SU-DHL-6 (cell line): ENCODE measurements around the gene DOK6.

ENCODE experiments used
- H2AFZ ChIP-seq: fragments of 200-600 bp; sonication (generic); 2 replicates; pipeline ENCODE4 v1.6.1; 2014; ENCODE audit warnings: low read depth, mild to moderate bottlenecking, moderate library complexity, mixed read lengths, antibody characterized with exemption, low read length; ENCODE audit not compliant: severe bottlenecking
- H3F3A ChIP-seq: fragments of 200-600 bp; shearing (Covaris generic); 2 replicates; pipeline ENCODE4 v1.6.0; 2016; ENCODE audit warnings: antibody characterized with exemption, mild to moderate bottlenecking; ENCODE audit not compliant: insufficient read depth
- H3K27ac ChIP-seq: fragments of 200-600 bp; sonication (generic); 2 replicates; pipeline ENCODE4 v1.5.1; 2016; ENCODE audit warnings: low read depth, mild to moderate bottlenecking, low read length, moderate library complexity, mixed read lengths
- H3K27me3 ChIP-seq: fragments of 200-600 bp; sonication (generic), shearing (Covaris generic); 2 replicates; pipeline ENCODE4 v1.6.0; 2014; ENCODE audit warnings: mild to moderate bottlenecking, low read length
- H3K36me3 ChIP-seq: fragments of 200-600 bp; sonication (generic); 2 replicates; pipeline ENCODE4 v1.6.1; 2014; ENCODE audit warnings: mild to moderate bottlenecking, low read length, mixed read lengths
- H3K4me2 ChIP-seq: fragments of 300-600, 200-600 bp; shearing (Covaris generic), sonication (generic); 2 replicates; pipeline ENCODE4 v1.6.0; 2014; ENCODE audit warnings: low read length, low read depth, mild to moderate bottlenecking; ENCODE audit not compliant: poor library complexity, severe bottlenecking
- H3K4me3 ChIP-seq: fragments of 200-600 bp; sonication (generic); 2 replicates; pipeline ENCODE4 v1.5.1; 2014; ENCODE audit warnings: antibody characterized with exemption, low read length, mild to moderate bottlenecking, mixed read lengths; ENCODE audit not compliant: insufficient read depth, poor library complexity, severe bottlenecking
- H3K79me2 ChIP-seq: fragments of 200-600 bp; sonication (generic); 2 replicates; pipeline ENCODE4 v1.6.1; 2014; ENCODE audit warnings: mild to moderate bottlenecking, low read length, moderate library complexity; ENCODE audit not compliant: insufficient read depth
- H3K9ac ChIP-seq: fragments of 200-600 bp; sonication (generic); 2 replicates; pipeline ENCODE4 v1.7.0; 2014; ENCODE audit warnings: mild to moderate bottlenecking, low read length
- H3K9me2 ChIP-seq: fragments of 200-600 bp; sonication (generic); replicated peaks from 2 replicates; pipeline ENCODE4 v1.6.1; 2014; ENCODE audit warnings: low read length; ENCODE audit not compliant: insufficient read depth
- H3K9me3 ChIP-seq: fragments of 200-600 bp; sonication (generic); 2 replicates; pipeline ENCODE4 v1.6.1; 2014; ENCODE audit warnings: low read length, mixed read lengths; ENCODE audit not compliant: insufficient read depth
- H4K20me1 ChIP-seq: fragments of 200-600 bp; sonication (generic); 2 replicates; pipeline ENCODE4 v1.6.1; 2014; ENCODE audit warnings: low read depth, mild to moderate bottlenecking, antibody characterized with exemption, low read length, moderate library complexity, mixed read lengths
- CTCF ChIP-seq: fragments of 200-600 bp; sonication (generic); IDR thresholded peaks from one replicate; pipeline ENCODE4 v1.5.1; 2017; ENCODE audit warnings: antibody characterized with exemption, mild to moderate bottlenecking, low read length, moderate library complexity; ENCODE audit not compliant: insufficient read depth, poor library complexity, severe bottlenecking
- EZH2phosphoT487 ChIP-seq: fragments of 200-600 bp; sonication (generic), shearing (Covaris generic); conservative IDR thresholded peaks from 2 replicates; pipeline ENCODE4 v1.6.1; 2018; ENCODE audit warnings: mild to moderate bottlenecking, antibody characterized with exemption, low read length, moderate library complexity, mixed read lengths

DOK6 gene

GRCh38 chr18:69736730-69737129 lies 336.0 kb downstream of the DOK6 start:
- Histone ChIP-seq H4K20me1 (no peaks in the 10 kb centered on the region), H3K27ac (no peak overlapping the region), H3K9me3 (0 out of 2 replicates have a peak, but pooled peaks cover 5% of the 10 kb centered on the region), H3K9ac (no peak overlapping the region), H3K27me3 (no peaks in the 10 kb centered on the region), H2AFZ (no peak overlapping the region), H3F3A (no peaks in the 10 kb centered on the region), H3K36me3 (no peaks in the 10 kb centered on the region), H3K79me2 (no peaks in the 10 kb centered on the region), H3K4me3 (no peak overlapping the region), H3K4me2 (no peak overlapping the region), H3K9me2 (no peaks in the 10 kb centered on the region)
- TF ChIP-seq CTCF (no peak), EZH2phosphoT487 (no peak)

DNA sequence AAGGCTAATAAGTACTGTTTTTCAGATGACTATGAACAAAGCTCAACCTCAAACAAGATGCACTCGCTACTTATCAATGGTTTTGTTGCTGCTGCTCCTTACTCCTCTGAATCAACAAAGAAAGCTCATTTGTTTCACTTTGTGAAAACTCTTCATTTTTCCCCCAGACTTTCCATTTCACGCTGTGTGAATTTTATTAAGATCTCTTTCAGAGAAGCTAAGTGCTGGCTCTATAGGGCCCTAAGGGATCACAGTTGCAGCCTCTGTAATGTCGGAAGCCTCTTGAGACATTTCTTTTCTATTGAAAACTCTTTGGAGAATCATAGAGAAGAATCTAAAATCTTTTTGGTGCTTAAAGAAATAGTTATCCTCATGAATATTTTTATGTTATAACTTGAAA lies 337.2 kb downstream of the DOK6 start:
- Histone ChIP-seq H3K4me2 (no peak overlapping the region), H3K79me2 (no peaks in the 10 kb centered on the region), H3K4me3 (no peak overlapping the region), H3K9ac (no peak overlapping the region), H3K27me3 (no peaks in the 10 kb centered on the region; the same call in 1 of the 2 replicates), H3K36me3 (no peaks in the 10 kb centered on the region), H3F3A (no peaks in the 10 kb centered on the region), H3K9me3 (0 out of 2 replicates have a peak, but pooled peaks cover 5% of the 10 kb centered on the region), H3K9me2 (no peaks in the 10 kb centered on the region), H3K27ac (no peak overlapping the region), H4K20me1 (no peaks in the 10 kb centered on the region), H2AFZ (no peak overlapping the region)
- TF ChIP-seq CTCF: no peak
- TF ChIP-seq EZH2phosphoT487: no peak

DNA sequence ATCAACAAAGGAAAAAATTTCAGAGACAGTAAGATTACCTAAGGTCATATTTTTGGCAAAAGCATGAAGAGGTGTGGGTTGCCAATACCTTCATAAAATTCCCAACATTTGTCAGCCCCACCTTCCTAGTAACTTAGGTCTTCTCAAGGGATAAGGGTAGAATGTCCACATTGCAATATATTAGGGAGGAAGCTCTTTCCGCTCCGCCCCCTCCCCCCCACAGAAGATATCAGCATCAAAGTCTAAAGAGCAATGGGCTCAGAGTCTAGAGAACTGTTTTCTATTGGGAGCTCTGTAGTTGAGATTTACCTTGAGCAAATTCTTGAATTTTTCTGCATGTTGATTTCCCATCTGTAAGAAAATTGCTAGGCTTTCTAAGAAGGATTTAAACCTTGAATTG lies 346.7 kb downstream of the DOK6 start:
- no peaks in the 10 kb centered on the region for H3K79me2 ChIP-seq
- no peak overlapping the region for H3K4me3 ChIP-seq
- no peaks in the 10 kb centered on the region for H3K9me2 ChIP-seq
- TF ChIP-seq EZH2phosphoT487: no peak
- TF ChIP-seq CTCF: no peak
- H4K20me1 ChIP-seq: no peaks in the 10 kb centered on the region
- H3K27ac ChIP-seq: no peak overlapping the region
- H3F3A ChIP-seq: no peaks in the 10 kb centered on the region
- H3K9me3 ChIP-seq: no peaks in the 10 kb centered on the region
- no peaks in the 10 kb centered on the region; the same call in 1 of the 2 replicates for H3K27me3 ChIP-seq
- no peak overlapping the region for H3K9ac ChIP-seq
- H3K4me2 ChIP-seq: no peak overlapping the region
- H3K36me3 ChIP-seq: no peaks in the 10 kb centered on the region
- H2AFZ ChIP-seq: no peak overlapping the region
